HepG2 (cell line): ENCODE data around the gene MRPL58.

ENCODE experiments used
- BHLHE40 ChIP-seq: IDR thresholded peaks from 2 replicates; pipeline ENCODE4 v1.6.1; 2011; ENCODE audit warnings: low read length, improper control_type of control experiment
- CTCF ChIP-seq: sonication (generic); formaldehyde crosslinking; IDR thresholded peaks from 2 replicates; pipeline ENCODE4 v1.5.0; 2020; ENCODE audit warnings: mild to moderate bottlenecking, missing genetic modification reagents, moderate library complexity
- ZNF282 ChIP-seq: fragments of 450-650 bp; IDR thresholded peaks from 2 replicates; pipeline ENCODE4 v1.6.1; 2018; ENCODE audit not compliant: partially characterized antibody
- ZSCAN21 ChIP-seq: sonication (generic); formaldehyde crosslinking; IDR thresholded peaks from 2 replicates; pipeline ENCODE4 v1.8.0; 2022; ENCODE audit warnings: mild to moderate bottlenecking, missing genetic modification reagents, moderate library complexity, borderline replicate concordance

GRCh38 chr17:74979408-74980146 lies 32.9 kb upstream of the MRPL58 start:
- TF ChIP-seq ZSCAN21 (no peak), CTCF (CRISPR knock-in tag) (no peak), ZNF282 (no peak), BHLHE40 (no peak)
